AG04450 (cell line): ENCODE data around the gene CDC7. TPM values are rescaled to one million over a fixed set of nuclear protein-coding genes. Genes with fewer than 3 reads are reported as not detected.

Source experiments
- CTCF ChIA-PET: fragments of 300-600, 350-600 bp; formaldehyde crosslinking; extraction: SDS; loops from one replicate; lab custom pipeline; 2022; ENCODE audit warnings: antibody characterized with exemption, inconsistent platforms; lab: Charles Lee
- POLR2A ChIA-PET: fragments of 350-600 bp; formaldehyde crosslinking; extraction: SDS; loops from one replicate; lab custom pipeline; 2021; ENCODE audit warnings: antibody characterized with exemption, inconsistent platforms; lab: Yijun Ruan, JAX
- DNase-seq: peaks from one replicate; pipeline ENCODE4 v3.0.0-alpha.2; 2011; ENCODE audit warnings: low read depth, low spot score
- H3K27ac ChIP-seq: one replicate; pipeline ENCODE4 v1.5.1; 2012; ENCODE audit warnings: low read depth, low read length, control low read depth
- H3K27me3 ChIP-seq: one replicate; pipeline ENCODE4 v1.6.0; 2012; ENCODE audit warnings: low read length; ENCODE audit not compliant: control insufficient read depth, insufficient read depth
- H3K4me3 ChIP-seq: 2 replicates; pipeline ENCODE4 v1.5.1; 2011; ENCODE audit warnings: mild to moderate bottlenecking, low read depth, low read length, control low read depth
- H3K9me3 ChIP-seq: 2 replicates; pipeline ENCODE4 v1.5.1; 2012; ENCODE audit warnings: low read length; ENCODE audit not compliant: control insufficient read depth, insufficient read depth
- CTCF ChIP-seq: IDR thresholded peaks from 2 replicates; pipeline ENCODE4 v1.5.1; 2011; ENCODE audit warnings: low read depth, low read length, control low read depth, inconsistent platforms
- polyA plus RNA-seq: library from polyadenylated mRNA; depleted of rRNA; stranded (reverse); fragments of >200 nt; gene quantifications from 2 replicates; pipeline ENCODE4 v1.2.3, GENCODE V29; 2011

The CDC7 gene
- polyA plus RNA-seq, 1 experiment = 4.6 TPM

- TF ChIP-seq CTCF = no peak
- no peak for DNase-seq
- CTCF ChIA-PET = no interaction called here
- POLR2A ChIA-PET = interaction anchor here (0.6 to 1.0 kb wide), 3 partner anchors 26 to 1283 kb away, joined by 3 to 6 read pairs (median 3); partner anchors contain the start of gene RPL5
- Histone ChIP-seq H3K4me3 (no peak overlapping the region), H3K27ac (no peak overlapping the region), H3K27me3 (peaks cover 12% of the 10 kb centered on the region), H3K9me3 (peaks cover 10% of the 10 kb centered on the region; the same call in 1 of the 2 replicates)
Observed at GRCh38 chr1:91549041-91549735, 48.5 kb downstream of the CDC7 start.

GRCh38 chr1:91550961-91551360 is 50.3 kb downstream of the CDC7 start:
- no peak overlapping the region for H3K4me3 ChIP-seq
- ChIA-PET POLR2A (no interaction called here), CTCF (interaction anchor here (1.6 kb wide), 1 partner anchor 39 kb away, joined by 3 read pairs; no protein-coding TSS in a partner anchor)
- no peak for DNase-seq
- H3K9me3 ChIP-seq = peaks cover 10% of the 10 kb centered on the region; the same call in 1 of the 2 replicates
- TF ChIP-seq CTCF = no peak
- H3K27me3 ChIP-seq = peaks cover 4% of the 10 kb centered on the region
- no peak overlapping the region for H3K27ac ChIP-seq

GRCh38 chr1:91552091-91552490 is 51.4 kb downstream of the CDC7 start:
- TF ChIP-seq CTCF = no peak
- no peak for DNase-seq
- H3K27ac ChIP-seq = no peak overlapping the region
- H3K4me3 ChIP-seq = no peak overlapping the region
- ChIA-PET CTCF (interaction anchor here (1.6 kb wide), 1 partner anchor 38 kb away, joined by 3 read pairs; no protein-coding TSS in a partner anchor), POLR2A (no interaction called here)
- no peaks in the 10 kb centered on the region for H3K9me3 ChIP-seq
- no peaks in the 10 kb centered on the region for H3K27me3 ChIP-seq

GRCh38 chr1:91552596-91552995 is 51.9 kb downstream of the CDC7 start:
- DNase-seq = no peak
- CTCF ChIA-PET = interaction anchor here (1.6 kb wide), 1 partner anchor 37 kb away, joined by 3 read pairs; no protein-coding TSS in a partner anchor
- no peaks in the 10 kb centered on the region for H3K9me3 ChIP-seq
- no peak overlapping the region for H3K4me3 ChIP-seq
- no peak for TF ChIP-seq CTCF
- no peaks in the 10 kb centered on the region for H3K27me3 ChIP-seq
- no peak overlapping the region for H3K27ac ChIP-seq
- POLR2A ChIA-PET = no interaction called here

GRCh38 chr1:91553177-91553591 is 52.5 kb downstream of the CDC7 start:
- CTCF ChIA-PET = interaction anchor here (1.0 to 1.4 kb wide), 2 partner anchors 15 to 24 kb away, joined by 3 read pairs; no protein-coding TSS in a partner anchor

More at GRCh38 chr1:91553177-91553591, 52.5 kb downstream of the CDC7 start:
- H3K27ac ChIP-seq = no peak overlapping the region
- POLR2A ChIA-PET = no interaction called here
- no peak for TF ChIP-seq CTCF
- DNase-seq = no peak
- H3K4me3 ChIP-seq = no peak overlapping the region
- no peaks in the 10 kb centered on the region for H3K27me3 ChIP-seq
- no peaks in the 10 kb centered on the region for H3K9me3 ChIP-seq
